ENCODE data around the gene ZBTB17.

Gene ZBTB17

GRCh38 chr1:15935056-15935950, 40.6 kb downstream of the ZBTB17 start:
- Histone ChIP-seq H4K20me1 (ENCODE audit: control insufficient read depth, insufficient read depth, low read depth, low read length) (peaks cover 4% of the 10 kb centered on the region; the same call in 1 of the 2 replicates), H3K36me3 (ENCODE audit: control insufficient read depth, low read length) (peaks cover 94% of the 10 kb centered on the region)

DNA sequence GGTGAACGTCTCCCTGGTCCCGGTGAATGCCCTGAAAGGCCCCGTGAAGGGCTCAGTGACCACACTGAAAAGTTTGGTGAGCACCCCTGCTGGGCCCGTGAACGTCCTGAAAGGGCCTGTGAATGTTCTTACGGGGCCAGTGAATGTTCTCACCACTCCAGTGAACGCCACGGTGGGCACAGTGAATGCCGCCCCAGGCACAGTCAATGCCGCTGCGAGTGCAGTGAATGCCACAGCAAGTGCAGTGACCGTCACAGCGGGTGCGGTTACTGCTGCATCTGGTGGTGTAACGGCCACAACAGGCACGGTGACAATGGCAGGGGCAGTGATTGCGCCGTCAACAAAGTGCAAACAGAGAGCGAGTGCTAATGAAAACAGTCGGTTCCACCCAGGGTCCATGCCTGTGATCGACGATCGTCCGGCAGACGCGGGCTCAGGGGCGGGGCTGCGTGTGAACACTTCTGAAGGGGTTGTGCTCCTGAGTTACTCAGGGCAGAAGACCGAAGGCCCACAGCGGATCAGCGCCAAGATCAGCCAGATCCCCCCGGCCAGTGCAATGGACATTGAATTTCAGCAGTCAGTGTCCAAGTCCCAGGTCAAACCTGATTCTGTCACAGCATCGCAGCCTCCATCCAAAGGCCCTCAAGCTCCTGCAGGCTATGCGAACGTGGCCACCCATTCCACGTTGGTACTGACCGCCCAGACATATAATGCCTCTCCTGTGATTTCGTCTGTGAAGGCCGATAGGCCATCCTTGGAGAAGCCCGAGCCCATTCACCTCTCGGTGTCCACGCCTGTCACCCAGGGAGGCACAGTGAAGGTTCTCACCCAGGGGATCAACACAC, 41.5 kb downstream of the ZBTB17 start:
- H3K79me2 ChIP-seq (ENCODE audit: control insufficient read depth, low read length): peaks cover 15% of the 10 kb centered on the region
- no peak overlapping the region for H3K4me3 ChIP-seq (ENCODE audit: low read length)
- TF ChIP-seq CTCF (IDR thresholded peaks at IDR 0.05; ENCODE audit: low read depth, low read length, poor library complexity, severe bottlenecking): no peak
- no peaks in the 10 kb centered on the region for H3K9me3 ChIP-seq (ENCODE audit: control insufficient read depth, insufficient read depth, low read length)
- H3K36me3 ChIP-seq (ENCODE audit: control insufficient read depth, low read length): peaks cover 96% of the 10 kb centered on the region
- no peaks in the 10 kb centered on the region for H3K9me2 ChIP-seq (replicated peaks; ENCODE audit: control insufficient read depth, low read length)
- no peaks in the 10 kb centered on the region for H3K4me1 ChIP-seq (ENCODE audit: control insufficient read depth, low read length)
- peaks cover 4% of the 10 kb centered on the region; the same call in 1 of the 2 replicates for H4K20me1 ChIP-seq (ENCODE audit: control insufficient read depth, insufficient read depth, low read depth, low read length)
- H3F3A ChIP-seq (ENCODE audit: control insufficient read depth, insufficient read depth): peaks cover 4% of the 10 kb centered on the region; the same call in 1 of the 2 replicates
- H3K27ac ChIP-seq (ENCODE audit: low read depth, low read length): no peak overlapping the region
- H3K4me2 ChIP-seq (ENCODE audit: low read length): no peak overlapping the region
- H3K27me3 ChIP-seq (ENCODE audit: control insufficient read depth, low read length): no peaks in the 10 kb centered on the region

More at GRCh38 chr1:15935056-15935950, 40.6 kb downstream of the ZBTB17 start:
- Histone ChIP-seq H3K27me3 (ENCODE audit: control insufficient read depth, low read length) (no peaks in the 10 kb centered on the region), H3K27ac (ENCODE audit: low read depth, low read length) (no peak overlapping the region), H3F3A (ENCODE audit: control insufficient read depth, insufficient read depth) (peaks cover 9% of the 10 kb centered on the region; the same call in 1 of the 2 replicates), H3K9me3 (ENCODE audit: control insufficient read depth, insufficient read depth, low read length) (no peaks in the 10 kb centered on the region), H3K79me2 (ENCODE audit: control insufficient read depth, low read length) (peaks cover 7% of the 10 kb centered on the region), H3K4me3 (ENCODE audit: low read length) (no peak overlapping the region), H3K4me1 (ENCODE audit: control insufficient read depth, low read length) (no peaks in the 10 kb centered on the region), H3K4me2 (ENCODE audit: low read length) (no peak overlapping the region), H3K9me2 (replicated peaks; ENCODE audit: control insufficient read depth, low read length) (no peaks in the 10 kb centered on the region)
- TF ChIP-seq EZH2phosphoT487 (IDR thresholded peaks at IDR 0.05; ENCODE audit: borderline replicate concordance, low read length): no peak
- TF ChIP-seq CTCF (IDR thresholded peaks at IDR 0.05; ENCODE audit: low read depth, low read length, poor library complexity, severe bottlenecking): no peak

DNA sequence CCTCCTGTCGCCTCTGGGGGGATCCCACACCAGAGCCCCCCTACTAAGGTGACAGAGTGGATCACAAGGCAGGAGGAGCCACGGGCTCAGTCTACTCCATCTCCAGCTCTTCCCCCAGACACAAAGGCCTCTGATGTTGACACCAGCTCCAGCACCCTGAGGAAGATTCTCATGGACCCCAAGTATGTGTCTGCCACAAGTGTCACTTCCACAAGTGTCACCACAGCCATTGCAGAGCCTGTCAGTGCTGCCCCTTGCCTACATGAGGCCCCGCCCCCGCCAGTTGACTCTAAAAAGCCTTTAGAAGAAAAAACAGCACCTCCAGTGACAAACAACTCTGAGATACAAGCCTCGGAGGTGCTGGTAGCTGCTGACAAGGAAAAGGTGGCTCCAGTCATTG, 42.2 kb downstream of the ZBTB17 start:
- TF ChIP-seq EZH2phosphoT487 (IDR thresholded peaks at IDR 0.05; ENCODE audit: borderline replicate concordance, low read length): no peak
- TF ChIP-seq CTCF (IDR thresholded peaks at IDR 0.05; ENCODE audit: low read depth, low read length, poor library complexity, severe bottlenecking): no peak
- H3K27me3 ChIP-seq (ENCODE audit: control insufficient read depth, low read length): no peaks in the 10 kb centered on the region
- no peak overlapping the region for H3K27ac ChIP-seq (ENCODE audit: low read depth, low read length)
- peaks cover 4% of the 10 kb centered on the region; the same call in 1 of the 2 replicates for H4K20me1 ChIP-seq (ENCODE audit: control insufficient read depth, insufficient read depth, low read depth, low read length)
- peaks cover 96% of the 10 kb centered on the region for H3K36me3 ChIP-seq (ENCODE audit: control insufficient read depth, low read length)
- H3K4me2 ChIP-seq (ENCODE audit: low read length): no peak overlapping the region
- H3K9me3 ChIP-seq (ENCODE audit: control insufficient read depth, insufficient read depth, low read length): no peaks in the 10 kb centered on the region
- no peaks in the 10 kb centered on the region for H3K4me1 ChIP-seq (ENCODE audit: control insufficient read depth, low read length)
- H3K4me3 ChIP-seq (ENCODE audit: low read length): no peak overlapping the region
- peaks cover 4% of the 10 kb centered on the region; the same call in 1 of the 2 replicates for H3F3A ChIP-seq (ENCODE audit: control insufficient read depth, insufficient read depth)
- H3K9me2 ChIP-seq (replicated peaks; ENCODE audit: control insufficient read depth, low read length): no peaks in the 10 kb centered on the region
- H3K79me2 ChIP-seq (ENCODE audit: control insufficient read depth, low read length): peaks cover 15% of the 10 kb centered on the region

Measured in DOHH2 (cell line).